ENCODE data around the gene TSPOAP1.
A peak's percentile ranks its signal among the peaks of the same experiment; 100 is the strongest.

TSPOAP1 gene

GRCh38 chr17:58315281-58315711 lies 13.3 kb downstream of the TSPOAP1 start:
- DNase-seq, result no peak

DNA sequence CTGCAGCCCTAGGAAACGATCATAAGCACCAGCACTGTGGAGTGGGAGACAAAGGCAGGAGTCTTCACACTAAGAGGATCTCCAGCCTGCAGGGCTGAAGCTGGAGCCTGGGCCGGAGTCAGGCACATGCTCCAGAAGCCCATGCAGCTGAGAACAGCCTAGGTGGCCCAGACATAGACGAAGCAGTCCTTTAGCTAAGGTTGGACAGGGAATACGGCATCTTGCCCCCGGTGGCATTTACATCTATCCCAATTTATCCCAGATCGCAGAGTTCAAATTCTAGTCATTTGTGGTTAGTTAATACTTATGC lies 13.9 kb downstream of the TSPOAP1 start:
- no peak for DNase-seq

GRCh38 chr17:58313815-58314705 lies 14.5 kb downstream of the TSPOAP1 start:
- DNase-seq, result no peak

- DNase-seq, result no peak
Observed at GRCh38 chr17:58312829-58313228, 15.8 kb downstream of the TSPOAP1 start.

- no peak for DNase-seq
Observed at GRCh38 chr17:58312021-58312630, 16.5 kb downstream of the TSPOAP1 start.

- no peak for DNase-seq
Observed at GRCh38 chr17:58311429-58311894, 17.1 kb downstream of the TSPOAP1 start.

GRCh38 chr17:58310511-58311428 lies 17.8 kb downstream of the TSPOAP1 start:
- no peak for DNase-seq

GRCh38 chr17:58309918-58310259 lies 18.7 kb downstream of the TSPOAP1 start:
- DNase-seq, result no peak

- DNase-seq, result no peak
Observed at GRCh38 chr17:58308985-58309917, 19.3 kb downstream of the TSPOAP1 start.

DNA sequence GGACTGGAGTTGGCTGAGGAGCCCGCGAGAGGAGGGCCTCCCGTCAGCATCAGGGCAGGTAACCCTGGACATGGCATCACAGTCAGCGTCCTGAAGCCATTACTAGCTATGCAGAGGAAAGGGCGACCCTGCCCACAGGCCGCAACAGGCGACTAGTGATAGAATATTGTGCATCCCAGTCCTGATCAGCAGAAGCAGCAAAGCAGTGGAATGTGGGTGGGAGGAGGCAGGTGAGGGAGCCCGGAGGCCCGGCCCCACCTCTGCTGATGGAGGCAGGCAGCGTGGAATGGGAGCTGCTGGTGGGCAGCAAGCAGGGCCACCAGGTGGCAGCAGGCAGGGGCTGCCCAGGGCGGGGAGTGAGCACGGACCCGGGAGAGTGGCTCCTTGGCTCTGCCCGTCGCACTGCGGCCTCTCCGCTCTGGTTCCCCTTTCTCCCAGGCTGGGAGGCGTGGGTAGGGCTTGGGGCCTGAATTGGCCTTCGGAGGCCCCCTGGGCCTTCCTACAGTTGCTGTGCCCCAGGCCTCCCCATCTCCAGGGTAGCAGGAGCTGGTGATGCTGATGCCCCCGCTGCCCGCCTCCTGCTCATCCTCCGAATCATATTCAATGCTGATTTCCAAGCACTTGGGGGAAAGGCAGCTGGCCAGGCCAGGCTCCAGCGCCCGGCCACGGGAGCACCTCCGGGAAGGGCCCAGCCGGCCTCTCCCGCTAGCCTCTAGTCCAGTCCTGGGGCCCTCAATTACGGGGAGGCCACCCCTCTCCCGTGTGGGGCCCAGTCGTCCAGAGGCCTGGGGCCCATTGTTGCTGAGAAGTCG lies 20.2 kb downstream of the TSPOAP1 start:
- DNase-seq, result no peak

DNA sequence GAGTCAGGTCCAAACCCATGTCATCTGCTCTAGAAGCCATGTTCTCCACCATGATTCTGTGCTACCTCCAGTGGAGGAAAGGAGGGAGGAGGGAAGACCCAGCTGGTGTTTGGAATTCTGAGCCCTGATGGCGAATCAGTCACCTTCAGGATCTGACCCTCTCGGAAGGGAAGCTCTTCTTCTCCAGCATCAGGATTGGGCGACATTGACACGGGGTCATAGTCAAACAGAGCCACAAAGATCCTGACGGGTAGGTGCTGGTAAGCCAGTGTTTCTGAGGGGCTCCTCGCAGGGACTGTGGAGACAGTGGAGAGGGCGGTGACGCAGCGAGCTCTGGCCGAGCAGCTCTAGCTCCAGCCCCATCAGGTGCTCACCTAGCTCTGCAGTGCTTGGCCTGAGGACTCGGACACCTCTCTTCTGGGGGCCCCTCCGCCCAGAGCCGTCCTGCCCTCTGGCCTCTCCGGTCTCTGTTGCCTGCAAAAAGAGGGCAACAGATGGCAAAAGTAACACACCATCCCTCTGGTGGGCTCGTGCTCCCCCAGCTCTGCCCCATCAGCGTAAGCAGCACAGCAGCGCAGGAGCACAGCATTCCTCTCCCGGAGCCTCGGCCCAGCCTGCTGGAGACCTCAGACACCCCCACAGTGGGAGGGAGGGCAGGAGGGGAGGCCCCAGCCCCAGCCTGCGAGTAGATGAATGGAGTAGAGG lies 21.0 kb downstream of the TSPOAP1 start:
- DNase-seq, result no peak

- DNase-seq, result no peak
Observed at GRCh38 chr17:58306131-58306951, 22.3 kb downstream of the TSPOAP1 start.

GRCh38 chr17:58305626-58306025 lies 23.0 kb downstream of the TSPOAP1 start:
- DNase-seq, result no peak

DNA sequence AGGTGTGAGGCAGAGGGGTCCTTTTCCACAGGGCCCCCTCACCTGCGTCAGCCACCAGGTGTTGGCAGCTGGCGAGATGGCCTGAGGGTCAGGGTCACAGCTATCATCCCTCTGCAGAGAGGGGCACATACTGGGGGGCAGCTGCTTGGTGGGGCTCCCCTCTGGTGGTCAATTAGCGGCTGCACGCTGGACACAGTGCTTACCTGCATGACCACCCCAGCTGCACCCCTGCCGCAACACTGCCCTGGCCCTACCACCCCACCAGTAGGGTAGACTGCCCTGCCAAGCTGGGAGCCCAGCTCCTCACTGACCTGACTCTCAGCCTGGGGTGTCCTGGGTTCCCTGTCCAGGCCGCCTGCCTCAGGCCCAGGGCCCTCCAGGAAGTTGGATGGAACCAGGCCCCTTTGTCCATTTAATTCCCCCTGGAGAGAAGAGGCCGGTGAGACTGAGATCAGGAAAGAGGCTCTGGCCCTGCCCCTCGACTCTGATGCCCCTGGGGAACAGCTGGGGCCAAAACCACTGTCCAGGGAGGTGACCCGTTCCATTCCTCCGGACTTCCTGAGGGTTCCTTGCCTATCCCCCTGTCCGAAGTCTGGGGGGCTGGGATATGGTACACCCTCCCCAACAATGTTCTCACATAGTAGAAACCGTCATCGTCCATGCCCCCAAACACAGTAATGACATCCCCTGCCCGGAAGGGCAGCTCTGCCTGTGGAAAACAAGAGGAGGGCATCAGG lies 23.7 kb downstream of the TSPOAP1 start:
- no peak for DNase-seq

- peak; percentile 63 for DNase-seq
Observed at GRCh38 chr17:58303971-58304749, 24.4 kb downstream of the TSPOAP1 start.

GRCh38 chr17:58302919-58303585 lies 25.5 kb downstream of the TSPOAP1 start:
- DNase-seq, result no peak

- no peak for DNase-seq
Observed at GRCh38 chr17:58302171-58302918, 26.2 kb downstream of the TSPOAP1 start.

Measured in activated CD8-positive, alpha-beta memory T cell treated with anti-CD3 and anti-CD28 coated beads, Interleukin-2, amount 50 U/mL, for 4 hours (primary cell).